Esophagus muscularis mucosa (tissue), 4 donors: ENCODE measurements around the gene NISCH. TPM values are rescaled to one million over a fixed set of nuclear protein-coding genes. Genes with fewer than 3 reads are reported as not detected.

ENCODE experiments used
- DNase-seq: peaks from one replicate; pipeline ENCODE4 v3.0.0-alpha.2; 2017; ENCODE audit errors: extremely low spot score
- H3K27ac ChIP-seq, 4 donors: fragments of 200-600 bp; sonication (generic); replicated peaks in 1 of 4; 1 replicate in 3 of 4; 2 replicates in 1 of 4; pipeline ENCODE4 v1.5.1; 2016 to 2019; ENCODE audit warnings: mild to moderate bottlenecking in 1 of 4
- H3K27me3 ChIP-seq, 4 donors: fragments of 200-600 bp; sonication (generic); one replicate each; pipeline versions ENCODE4 v1.5.1 to v1.6.0; 2016 to 2019
- H3K36me3 ChIP-seq, 4 donors: fragments of 200-600 bp; sonication (generic); one replicate each; pipeline ENCODE4 v1.5.1; 2016 to 2019
- H3K4me1 ChIP-seq, 4 donors: fragments of 200-600 bp; sonication (generic); one replicate each; pipeline ENCODE4 v1.5.1; 2016 to 2019
- H3K4me3 ChIP-seq, 4 donors: fragments of 200-600 bp; sonication (generic); 1 replicate in 2 of 4; 2 replicates in 2 of 4; pipeline ENCODE4 v1.5.1; 2016 to 2019; ENCODE audit warnings: mild to moderate bottlenecking in 4 of 4, moderate library complexity in 1 of 4
- H3K9me3 ChIP-seq, 4 donors: fragments of 200-600 bp; sonication (generic); 1 replicate in 3 of 4; 2 replicates in 1 of 4; pipeline ENCODE4 v1.5.1; 2016 to 2019
- EP300 ChIP-seq: sonication (generic); formaldehyde crosslinking; IDR thresholded peaks from one replicate; pipeline ENCODE4 v1.6.1; 2017; ENCODE audit warnings: antibody characterized with exemption
- POLR2A ChIP-seq: fragments of 450-650 bp; IDR thresholded peaks from one replicate; pipeline ENCODE4 v1.6.1; 2017; ENCODE audit warnings: antibody characterized with exemption, moderate library complexity, mild to moderate bottlenecking, low read depth
- POLR2AphosphoS5 ChIP-seq, 2 donors: sonication (generic); formaldehyde crosslinking; IDR thresholded peaks; one replicate each; pipeline ENCODE4 v1.6.1; 2017; ENCODE audit warnings: antibody characterized with exemption in 2 of 2
- WGBS: methylation state at CpG from one replicate; pipeline ENCODE4 v1.1.5; 2018; 5-methylcytosine and 5-hydroxymethylcytosine counted together
- intact Hi-C: fragments of 100-400 bp; cut with DNase I; formaldehyde crosslinking; loops from one replicate; pipeline ENCODE4 v1.15.1; 2023
- total RNA-seq, 4 donors: library from RNA; depleted of rRNA; stranded (reverse); fragments of >200 nt; gene quantifications; one replicate each; pipeline versions ENCODE4 v1.1.0 to v1.2.1, GENCODE V29; 2016
- TF ChIP-seq, protein P1 (sequence below), 3 experiments: fragments of 200-600 bp in 2 of 3; fragments of 450-650 bp in 1 of 3; sonication (generic) in 2 of 3; IDR thresholded peaks; one replicate each; pipeline ENCODE4 v1.5.1; 2017 to 2019; ENCODE audit warnings: antibody characterized with exemption in 3 of 3, mild to moderate bottlenecking in 2 of 3, moderate library complexity in 1 of 3

Gene NISCH
- total RNA-seq, 4 donors from 2014 or later: 71.9 to 110 (median 88.0) TPM

DNA sequence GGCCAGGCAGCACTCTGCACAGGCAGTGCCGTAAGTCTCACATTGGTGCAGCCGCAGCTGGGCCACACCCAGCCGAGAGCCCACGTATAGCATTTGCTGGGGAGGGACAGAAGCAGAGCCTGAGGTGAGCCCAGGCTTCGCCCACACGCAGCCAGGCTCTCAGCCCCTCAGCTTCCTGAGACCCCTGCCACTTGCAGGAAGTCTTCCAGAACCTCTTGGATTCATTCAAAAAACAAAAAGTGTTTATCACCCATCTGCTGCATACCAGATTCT is 17.4 kb upstream of the NISCH start:
- no peaks in the 10 kb centered on the region for H3K27me3 ChIP-seq
- H3K27ac ChIP-seq: no peak overlapping the region
- intact Hi-C loops: no loop called here
- WGBS: 81% methylated on average over 3 of the region's 6 CpGs
- peaks cover 0 to 19% (median 0%) of the 10 kb centered on the region in 4 donors for H3K36me3 ChIP-seq
- DNase-seq: no peak
- H3K4me1 ChIP-seq: peaks cover 11 to 24% (median 16%) of the 10 kb centered on the region in 4 donors
- no peak overlapping the region for H3K4me3 ChIP-seq
- H3K9me3 ChIP-seq: no peaks in the 10 kb centered on the region
- TF ChIP-seq POLR2AphosphoS5 (IDR thresholded peaks at IDR 0.05): no peak
- TF ChIP-seq, protein P1, sequence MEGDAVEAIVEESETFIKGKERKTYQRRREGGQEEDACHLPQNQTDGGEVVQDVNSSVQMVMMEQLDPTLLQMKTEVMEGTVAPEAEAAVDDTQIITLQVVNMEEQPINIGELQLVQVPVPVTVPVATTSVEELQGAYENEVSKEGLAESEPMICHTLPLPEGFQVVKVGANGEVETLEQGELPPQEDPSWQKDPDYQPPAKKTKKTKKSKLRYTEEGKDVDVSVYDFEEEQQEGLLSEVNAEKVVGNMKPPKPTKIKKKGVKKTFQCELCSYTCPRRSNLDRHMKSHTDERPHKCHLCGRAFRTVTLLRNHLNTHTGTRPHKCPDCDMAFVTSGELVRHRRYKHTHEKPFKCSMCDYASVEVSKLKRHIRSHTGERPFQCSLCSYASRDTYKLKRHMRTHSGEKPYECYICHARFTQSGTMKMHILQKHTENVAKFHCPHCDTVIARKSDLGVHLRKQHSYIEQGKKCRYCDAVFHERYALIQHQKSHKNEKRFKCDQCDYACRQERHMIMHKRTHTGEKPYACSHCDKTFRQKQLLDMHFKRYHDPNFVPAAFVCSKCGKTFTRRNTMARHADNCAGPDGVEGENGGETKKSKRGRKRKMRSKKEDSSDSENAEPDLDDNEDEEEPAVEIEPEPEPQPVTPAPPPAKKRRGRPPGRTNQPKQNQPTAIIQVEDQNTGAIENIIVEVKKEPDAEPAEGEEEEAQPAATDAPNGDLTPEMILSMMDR (IDR thresholded peaks at IDR 0.05): no peak
- no peak for TF ChIP-seq EP300
- no peak for TF ChIP-seq POLR2A

DNA sequence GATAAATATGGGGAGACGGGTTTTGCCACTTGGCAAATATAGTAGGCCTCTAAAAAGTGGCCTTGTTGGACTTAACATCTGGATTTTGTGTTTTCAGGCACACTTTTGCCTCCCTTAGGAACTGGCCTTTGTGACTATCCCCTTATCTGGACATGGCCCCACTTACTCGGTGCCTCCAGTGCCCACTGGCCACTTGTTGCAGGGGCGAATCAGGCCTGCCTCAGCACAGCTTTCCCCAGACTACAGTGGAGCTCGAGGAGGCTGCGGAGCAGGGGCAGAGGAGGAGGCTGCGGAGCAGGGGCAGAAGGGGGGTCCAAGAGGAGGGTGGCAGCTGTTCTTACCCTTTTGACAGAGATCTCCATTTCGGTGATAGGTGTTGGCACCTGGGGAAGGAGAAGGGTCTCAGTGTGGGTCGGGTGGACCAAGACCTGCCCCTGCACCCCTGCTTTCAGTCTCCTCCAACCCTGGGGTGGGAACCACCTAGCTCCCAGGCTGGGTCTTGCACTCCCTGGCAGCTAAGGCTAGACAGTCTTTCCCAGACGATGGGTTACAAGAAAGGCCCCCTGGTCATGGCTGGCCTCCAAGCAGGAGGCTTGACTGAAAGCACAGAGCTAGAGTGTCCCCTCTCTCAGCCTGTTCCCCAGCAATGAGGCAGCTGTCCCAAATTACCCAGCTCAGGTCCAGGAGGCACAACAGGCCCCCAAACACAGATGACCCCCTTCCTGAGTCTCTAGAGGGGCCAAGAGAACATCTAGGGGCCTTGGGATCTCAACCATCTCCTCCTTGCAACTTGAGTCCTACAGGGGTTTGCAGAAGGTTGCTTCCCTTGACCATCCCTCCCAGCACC is 16.6 kb upstream of the NISCH start:
- WGBS: 91% methylated on average over 9 of the region's 9 CpGs
- Histone ChIP-seq H3K9me3 (no peaks in the 10 kb centered on the region), H3K27ac (no peak overlapping the region), H3K27me3 (no peaks in the 10 kb centered on the region), H3K4me1 (peaks cover 4 to 19% (median 11%) of the 10 kb centered on the region in 4 donors), H3K36me3 (peaks cover 0 to 19% (median 0%) of the 10 kb centered on the region in 4 donors), H3K4me3 (no peak overlapping the region)
- DNase-seq: no peak
- intact Hi-C loops: no loop called here
- TF ChIP-seq EP300: no peak
- TF ChIP-seq, protein P1 (IDR thresholded peaks at IDR 0.05): no peak
- no peak for TF ChIP-seq POLR2AphosphoS5 (IDR thresholded peaks at IDR 0.05)
- no peak for TF ChIP-seq POLR2A

DNA sequence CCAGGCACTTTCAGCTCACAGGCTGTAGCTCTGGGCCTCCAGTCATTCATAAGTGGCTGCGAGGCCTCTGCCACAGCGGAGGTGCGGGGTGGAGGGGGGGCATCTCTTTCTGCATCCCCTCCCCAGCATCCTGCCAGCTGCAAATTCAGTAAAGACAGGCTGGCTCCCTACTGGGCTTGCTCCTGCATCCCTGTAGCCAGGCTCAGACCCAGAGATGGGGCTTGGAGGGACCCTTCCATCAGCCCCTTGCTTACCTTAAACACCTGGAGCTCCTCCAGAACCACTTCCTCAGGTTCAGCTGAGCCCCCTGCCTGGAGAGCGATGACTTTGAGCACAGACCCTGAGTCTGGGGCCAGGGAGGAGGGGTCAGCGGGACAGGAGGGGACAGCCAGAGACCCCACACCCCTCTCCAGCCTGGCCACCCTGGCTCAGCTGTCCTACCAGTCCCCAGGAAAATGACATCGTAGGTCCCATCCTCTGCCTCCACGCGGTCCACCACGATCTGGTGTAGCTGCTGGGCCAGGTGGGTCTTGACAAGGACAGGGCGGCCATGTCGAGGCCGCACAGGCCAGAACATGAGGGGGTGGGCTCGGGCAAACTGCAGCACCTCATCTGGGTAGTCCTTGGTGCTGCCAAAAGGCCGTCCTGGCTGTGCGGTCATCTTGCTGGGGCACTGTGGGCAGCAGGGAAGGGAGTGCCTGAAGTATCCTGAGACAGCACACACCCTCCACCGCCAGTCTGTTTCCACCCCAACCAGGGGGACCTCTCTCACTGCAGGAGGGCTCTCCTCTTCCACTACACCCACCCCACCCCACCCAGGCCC is 15.8 kb upstream of the NISCH start:
- no peaks in the 10 kb centered on the region for H3K9me3 ChIP-seq
- H3K4me3 ChIP-seq: no peak overlapping the region
- H3K36me3 ChIP-seq: peaks cover 0 to 19% (median 0%) of the 10 kb centered on the region in 4 donors
- TF ChIP-seq POLR2AphosphoS5 (IDR thresholded peaks at IDR 0.05) (no peak), EP300 (no peak), POLR2A (no peak)
- TF ChIP-seq, protein P1 (IDR thresholded peaks at IDR 0.05): no peak
- no peak for DNase-seq
- no peak overlapping the region for H3K27ac ChIP-seq
- no peaks in the 10 kb centered on the region for H3K27me3 ChIP-seq
- peaks cover 5 to 11% (median 9%) of the 10 kb centered on the region in 4 donors for H3K4me1 ChIP-seq
- WGBS: 84% methylated on average over 15 of the region's 16 CpGs
- intact Hi-C loops: no loop called here

DNA sequence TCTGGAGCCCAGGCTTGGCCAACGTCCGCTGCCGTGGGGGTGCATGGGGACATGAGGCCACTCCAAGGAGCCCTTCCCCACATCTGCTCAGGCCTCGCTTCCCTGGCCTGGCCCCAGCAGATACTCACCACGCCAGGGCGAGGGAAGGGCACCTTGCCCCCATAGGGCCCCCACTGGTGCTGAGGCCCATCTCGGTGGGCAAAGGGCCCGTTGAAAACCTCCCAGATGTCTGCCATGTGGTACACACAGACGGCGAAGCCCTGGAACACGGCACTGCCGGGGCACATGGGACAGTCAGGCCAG is 15.2 kb upstream of the NISCH start:
- DNase-seq: no peak
- Histone ChIP-seq H3K4me1 (peaks cover 11 to 16% (median 14%) of the 10 kb centered on the region in 4 donors), H3K4me3 (no peak overlapping the region), H3K27me3 (no peaks in the 10 kb centered on the region), H3K36me3 (peaks cover 0 to 19% (median 0%) of the 10 kb centered on the region in 4 donors), H3K27ac (no peak overlapping the region), H3K9me3 (no peaks in the 10 kb centered on the region)
- intact Hi-C loops: no loop called here
- TF ChIP-seq POLR2A: no peak
- TF ChIP-seq EP300: no peak
- TF ChIP-seq, protein P1 (IDR thresholded peaks at IDR 0.05): no peak
- no peak for TF ChIP-seq POLR2AphosphoS5 (IDR thresholded peaks at IDR 0.05)
- 92% methylated on average over 11 of the region's 12 CpGs for WGBS
